Measurements from ENCODE around the gene GABRD.

GABRD gene

GRCh38 chr1:2042830-2043773 lies 24.0 kb downstream of the GABRD start:
- Histone ChIP-seq H2AFZ (ENCODE audit: low read depth, low read length) (no peak overlapping the region), H3K27me3 (ENCODE audit: insufficient read depth, low read length) (peaks cover 81% of the 10 kb centered on the region), H3K4me1 (ENCODE audit: insufficient read depth, low read length) (no peaks in the 10 kb centered on the region), H3K36me3 (ENCODE audit: insufficient read depth, low read length) (no peaks in the 10 kb centered on the region), H3K9me3 (ENCODE audit: low read length) (no peaks in the 10 kb centered on the region), H3K4me3 (ENCODE audit: low read length) (no peak overlapping the region)

GRCh38 chr1:2043886-2044285 lies 24.7 kb downstream of the GABRD start:
- Histone ChIP-seq H3K4me1 (ENCODE audit: insufficient read depth, low read length) (no peaks in the 10 kb centered on the region), H3K36me3 (ENCODE audit: insufficient read depth, low read length) (no peaks in the 10 kb centered on the region), H2AFZ (ENCODE audit: low read depth, low read length) (no peak overlapping the region), H3K9me3 (ENCODE audit: low read length) (no peaks in the 10 kb centered on the region), H3K4me3 (ENCODE audit: low read length) (no peak overlapping the region), H3K27me3 (ENCODE audit: insufficient read depth, low read length) (peaks cover 79% of the 10 kb centered on the region)

- Histone ChIP-seq H3K27me3 (ENCODE audit: insufficient read depth, low read length) (peaks cover 80% of the 10 kb centered on the region), H3K36me3 (ENCODE audit: insufficient read depth, low read length) (no peaks in the 10 kb centered on the region), H3K4me3 (ENCODE audit: low read length) (no peak overlapping the region)
These were observed 25.6 kb downstream of the GABRD start for GRCh38 chr1:2044510-2045319.

GRCh38 chr1:2045468-2046173 lies 26.5 kb downstream of the GABRD start:
- Histone ChIP-seq H3K4me3 (ENCODE audit: low read length) (no peak overlapping the region), H3K4me1 (ENCODE audit: insufficient read depth, low read length) (no peaks in the 10 kb centered on the region), H3K9me3 (ENCODE audit: low read length) (no peaks in the 10 kb centered on the region), H2AFZ (ENCODE audit: low read depth, low read length) (no peak overlapping the region), H3K27me3 (ENCODE audit: insufficient read depth, low read length) (peaks cover 82% of the 10 kb centered on the region), H3K36me3 (ENCODE audit: insufficient read depth, low read length) (no peaks in the 10 kb centered on the region)

More at GRCh38 chr1:2044510-2045319, 25.6 kb downstream of the GABRD start:
- Histone ChIP-seq H3K9me3 (ENCODE audit: low read length) (no peaks in the 10 kb centered on the region), H3K4me1 (ENCODE audit: insufficient read depth, low read length) (no peaks in the 10 kb centered on the region), H2AFZ (ENCODE audit: low read depth, low read length) (no peak overlapping the region)

- H3K36me3 ChIP-seq (ENCODE audit: insufficient read depth, low read length) = no peaks in the 10 kb centered on the region
- no peaks in the 10 kb centered on the region for H3K4me1 ChIP-seq (ENCODE audit: insufficient read depth, low read length)
- no peak overlapping the region for H2AFZ ChIP-seq (ENCODE audit: low read depth, low read length)
- H3K27me3 ChIP-seq (ENCODE audit: insufficient read depth, low read length) = peaks cover 82% of the 10 kb centered on the region
- H3K4me3 ChIP-seq (ENCODE audit: low read length) = no peak overlapping the region
- no peaks in the 10 kb centered on the region for H3K9me3 ChIP-seq (ENCODE audit: low read length)
These were observed 27.2 kb downstream of the GABRD start for GRCh38 chr1:2046174-2046917.

- no peaks in the 10 kb centered on the region for H3K36me3 ChIP-seq (ENCODE audit: insufficient read depth, low read length)
- no peak overlapping the region for H3K4me3 ChIP-seq (ENCODE audit: low read length)
- no peak overlapping the region for H2AFZ ChIP-seq (ENCODE audit: low read depth, low read length)
- H3K4me1 ChIP-seq (ENCODE audit: insufficient read depth, low read length) = no peaks in the 10 kb centered on the region
- no peaks in the 10 kb centered on the region for H3K9me3 ChIP-seq (ENCODE audit: low read length)
- H3K27me3 ChIP-seq (ENCODE audit: insufficient read depth, low read length) = peaks cover 85% of the 10 kb centered on the region
These were observed 28.0 kb downstream of the GABRD start for GRCh38 chr1:2046953-2047748.

- Histone ChIP-seq H3K27me3 (ENCODE audit: insufficient read depth, low read length) (peaks cover 92% of the 10 kb centered on the region), H3K4me3 (ENCODE audit: low read length) (no peak overlapping the region), H3K4me1 (ENCODE audit: insufficient read depth, low read length) (no peaks in the 10 kb centered on the region), H2AFZ (ENCODE audit: low read depth, low read length) (no peak overlapping the region), H3K36me3 (ENCODE audit: insufficient read depth, low read length) (no peaks in the 10 kb centered on the region), H3K9me3 (ENCODE audit: low read length) (no peaks in the 10 kb centered on the region)
These were observed 28.9 kb downstream of the GABRD start for GRCh38 chr1:2047749-2048729.

GRCh38 chr1:2049225-2049717 lies 30.1 kb downstream of the GABRD start:
- no peak overlapping the region for H2AFZ ChIP-seq (ENCODE audit: low read depth, low read length)
- no peak overlapping the region for H3K4me3 ChIP-seq (ENCODE audit: low read length)
- no peaks in the 10 kb centered on the region for H3K4me1 ChIP-seq (ENCODE audit: insufficient read depth, low read length)
- no peaks in the 10 kb centered on the region for H3K9me3 ChIP-seq (ENCODE audit: low read length)
- H3K27me3 ChIP-seq (ENCODE audit: insufficient read depth, low read length) = peaks cover 82% of the 10 kb centered on the region
- H3K36me3 ChIP-seq (ENCODE audit: insufficient read depth, low read length) = no peaks in the 10 kb centered on the region

- Histone ChIP-seq H3K36me3 (ENCODE audit: insufficient read depth, low read length) (no peaks in the 10 kb centered on the region), H3K9me3 (ENCODE audit: low read length) (no peaks in the 10 kb centered on the region), H3K4me3 (ENCODE audit: low read length) (no peak within 1 kb of the TSS), H2AFZ (ENCODE audit: low read depth, low read length) (no peak within 1 kb of the TSS), H3K4me1 (ENCODE audit: insufficient read depth, low read length) (no peaks in the 10 kb centered on the region), H3K27me3 (ENCODE audit: insufficient read depth, low read length) (peaks cover 79% of the 10 kb centered on the region)
These were observed 30.7 kb downstream of the GABRD start, which contains the start of gene PRKCZ for GRCh38 chr1:2049718-2050431. Gene PRKCZ (plus strand): TSS chr1:2050411. CDS start chr1:2050631, 220 bp downstream.

GRCh38 chr1:2050461-2050792 lies 31.3 kb downstream of the GABRD start:
- no peak overlapping the region for H3K4me3 ChIP-seq (ENCODE audit: low read length)
- H2AFZ ChIP-seq (ENCODE audit: low read depth, low read length) = no peak overlapping the region
- no peaks in the 10 kb centered on the region for H3K9me3 ChIP-seq (ENCODE audit: low read length)
- peaks cover 73% of the 10 kb centered on the region for H3K27me3 ChIP-seq (ENCODE audit: insufficient read depth, low read length)
- H3K36me3 ChIP-seq (ENCODE audit: insufficient read depth, low read length) = no peaks in the 10 kb centered on the region
- H3K4me1 ChIP-seq (ENCODE audit: insufficient read depth, low read length) = no peaks in the 10 kb centered on the region
